ENCODE results near the gene TMEM132A.
A peak's percentile ranks its signal among the peaks of the same experiment; 100 is the strongest.

The TMEM132A gene

GRCh38 chr11:60913793-60914632, 10.2 kb upstream of the TMEM132A start, which contains the start of gene TMEM109:
Gene TMEM109, plus strand, starts transcription at chr11:60914158. Its CDS starts 5,536 bp downstream, at chr11:60919694.
- peaks cover 53% of the 10 kb centered on the region for H3K79me2 ChIP-seq (ENCODE audit: insufficient read depth, low read length)
- peak within 1 kb of the TSS; percentile 98 for H3K27ac ChIP-seq (ENCODE audit: low read length)
- H3K4me1 ChIP-seq (ENCODE audit: insufficient read depth, low read length) = peaks cover 36% of the 10 kb centered on the region
- DNase-seq (peak; percentile 89), ATAC-seq (ENCODE audit: insufficient read depth, low read depth) (peak; percentile 80)
- TF ChIP-seq CTCF (IDR thresholded peaks at IDR 0.05; ENCODE audit: borderline replicate concordance, extremely low read depth, low read length, poor library complexity, severe bottlenecking) (no peak), EZH2 (IDR thresholded peaks at IDR 0.05; ENCODE audit: borderline replicate concordance, low read depth, low read length, severe bottlenecking) (no peak)
- H4K20me1 ChIP-seq (ENCODE audit: insufficient read depth, low read length) = peaks cover 42% of the 10 kb centered on the region
- peak within 1 kb of the TSS; percentile 84 for H3K9ac ChIP-seq (ENCODE audit: low read depth, low read length)
- H2AFZ ChIP-seq (ENCODE audit: low read depth, low read length) = peak within 1 kb of the TSS; percentile 93
- H3K36me3 ChIP-seq (ENCODE audit: insufficient read depth, low read length) = peaks cover 17% of the 10 kb centered on the region
- peak within 1 kb of the TSS; percentile 54 to 89 for H3K4me3 ChIP-seq (ENCODE audit: low read depth in 1 of 2, low read length in 2 of 2)
- H3K27me3 ChIP-seq (ENCODE audit: insufficient read depth, low read length, poor library complexity) = no peaks in the 10 kb centered on the region
- peak within 1 kb of the TSS; percentile 96 for H3K4me2 ChIP-seq (ENCODE audit: insufficient read depth, low read length)
- H3K9me3 ChIP-seq (ENCODE audit: insufficient read depth, low read length, severe bottlenecking) = no peaks in the 10 kb centered on the region

GRCh38 chr11:60914633-60915247, 9.5 kb upstream of the TMEM132A start:
- Histone ChIP-seq H3K27ac (ENCODE audit: low read length) (peak overlapping the region; percentile 98), H3K27me3 (ENCODE audit: insufficient read depth, low read length, poor library complexity) (no peaks in the 10 kb centered on the region), H2AFZ (ENCODE audit: low read depth, low read length) (peak overlapping the region; percentile 93), H3K9ac (ENCODE audit: low read depth, low read length) (peak overlapping the region; percentile 84), H3K36me3 (ENCODE audit: insufficient read depth, low read length) (peaks cover 23% of the 10 kb centered on the region), H3K9me3 (ENCODE audit: insufficient read depth, low read length, severe bottlenecking) (no peaks in the 10 kb centered on the region), H3K79me2 (ENCODE audit: insufficient read depth, low read length) (peaks cover 59% of the 10 kb centered on the region), H3K4me1 (ENCODE audit: insufficient read depth, low read length) (peaks cover 36% of the 10 kb centered on the region), H3K4me2 (ENCODE audit: insufficient read depth, low read length) (peak overlapping the region; percentile 96), H4K20me1 (ENCODE audit: insufficient read depth, low read length) (peaks cover 49% of the 10 kb centered on the region), H3K4me3 (ENCODE audit: low read depth in 1 of 2, low read length in 2 of 2) (peak overlapping the region; percentile 54 to 89)
- peak; percentile 58 for DNase-seq
- no peak for TF ChIP-seq CTCF (IDR thresholded peaks at IDR 0.05; ENCODE audit: borderline replicate concordance, extremely low read depth, low read length, poor library complexity, severe bottlenecking)
- no peak for TF ChIP-seq EZH2 (IDR thresholded peaks at IDR 0.05; ENCODE audit: borderline replicate concordance, low read depth, low read length, severe bottlenecking)
- ATAC-seq (ENCODE audit: insufficient read depth, low read depth) = peak; percentile 36

GRCh38 chr11:60915248-60915914, 8.9 kb upstream of the TMEM132A start:
- peak overlapping the region; percentile 98 for H3K27ac ChIP-seq (ENCODE audit: low read length)
- peaks cover 30% of the 10 kb centered on the region for H3K36me3 ChIP-seq (ENCODE audit: insufficient read depth, low read length)
- H4K20me1 ChIP-seq (ENCODE audit: insufficient read depth, low read length) = peaks cover 55% of the 10 kb centered on the region
- DNase-seq (peak; percentile 80), ATAC-seq (ENCODE audit: insufficient read depth, low read depth) (peak; percentile 60)
- peak overlapping the region; percentile 84 for H3K9ac ChIP-seq (ENCODE audit: low read depth, low read length)
- no peaks in the 10 kb centered on the region for H3K27me3 ChIP-seq (ENCODE audit: insufficient read depth, low read length, poor library complexity)
- H2AFZ ChIP-seq (ENCODE audit: low read depth, low read length) = peak overlapping the region; percentile 51
- H3K9me3 ChIP-seq (ENCODE audit: insufficient read depth, low read length, severe bottlenecking) = no peaks in the 10 kb centered on the region
- peak overlapping the region; percentile 96 for H3K4me2 ChIP-seq (ENCODE audit: insufficient read depth, low read length)
- TF ChIP-seq EZH2 (IDR thresholded peaks at IDR 0.05; ENCODE audit: borderline replicate concordance, low read depth, low read length, severe bottlenecking) (no peak), CTCF (IDR thresholded peaks at IDR 0.05; ENCODE audit: borderline replicate concordance, extremely low read depth, low read length, poor library complexity, severe bottlenecking) (peak; percentile 62)
- H3K4me3 ChIP-seq (ENCODE audit: low read depth in 1 of 2, low read length in 2 of 2) = peak overlapping the region; percentile 54 to 89
- H3K79me2 ChIP-seq (ENCODE audit: insufficient read depth, low read length) = peaks cover 59% of the 10 kb centered on the region
- H3K4me1 ChIP-seq (ENCODE audit: insufficient read depth, low read length) = peaks cover 36% of the 10 kb centered on the region

Measured in DND-41 (cell line).